ENCODE data around the gene IQGAP2.
"Not testable (repeated sequence)": the region's sequence is repeated elsewhere in the genome, so short reads cannot be mapped to it uniquely, and the experiment has no call there.

IQGAP2 gene

GRCh38 chr5:76723906-76724305, 320.8 kb downstream of the IQGAP2 start:
- FAIRE-seq: no peak

- FAIRE-seq: peak; percentile 72
Measured at GRCh38 chr5:76724871-76725270, 321.8 kb downstream of the IQGAP2 start.

- FAIRE-seq: no peak
Measured at GRCh38 chr5:76728965-76729364, 325.9 kb downstream of the IQGAP2 start.

- FAIRE-seq: no peak
Measured at GRCh38 chr5:76729373-76730290, 326.5 kb downstream of the IQGAP2 start.

- FAIRE-seq: no peak
Measured at GRCh38 chr5:76732405-76733048, 329.4 kb downstream of the IQGAP2 start.

- FAIRE-seq: no peak
Measured at GRCh38 chr5:76733049-76733417, 329.9 kb downstream of the IQGAP2 start.

- FAIRE-seq: no peak
Measured at GRCh38 chr5:76735762-76736545, 332.9 kb downstream of the IQGAP2 start.

GRCh38 chr5:76736679-76737556, 333.8 kb downstream of the IQGAP2 start:
- FAIRE-seq: peak; percentile 98

- peak; percentile 39 for FAIRE-seq
Measured at GRCh38 chr5:76737846-76738245, 334.8 kb downstream of the IQGAP2 start.

- FAIRE-seq: not testable (repeated sequence)
Measured at GRCh38 chr5:76741506-76741905, 338.4 kb downstream of the IQGAP2 start.

GRCh38 chr5:76742583-76742982, 339.5 kb downstream of the IQGAP2 start:
- no peak for FAIRE-seq

GRCh38 chr5:76744632-76745031, 341.5 kb downstream of the IQGAP2 start:
- FAIRE-seq: peak; percentile 28

- no peak for FAIRE-seq
Measured at GRCh38 chr5:76745670-76746069, 342.6 kb downstream of the IQGAP2 start.

- FAIRE-seq: peak; percentile 74
Measured at GRCh38 chr5:76746677-76747076, 343.6 kb downstream of the IQGAP2 start.

GRCh38 chr5:76747706-76748105, 344.6 kb downstream of the IQGAP2 start:
- FAIRE-seq: no peak

GRCh38 chr5:76751291-76751690, 348.2 kb downstream of the IQGAP2 start:
- no peak for FAIRE-seq

GRCh38 chr5:76754668-76755078, 351.6 kb downstream of the IQGAP2 start:
- no peak for FAIRE-seq

GRCh38 chr5:76755779-76756637, 352.9 kb downstream of the IQGAP2 start:
- no peak for FAIRE-seq

GRCh38 chr5:76757049-76757448, 354.0 kb downstream of the IQGAP2 start:
- FAIRE-seq: peak; percentile 97
